Vagina (tissue), 2 donors: ENCODE data around the gene PTPRK.

Source experiments
- CTCF ChIP-seq, 3 experiments: fragments of 450-650 bp in 2 of 3; fragments of 200-600 bp in 1 of 3; sonication (generic) in 1 of 3; IDR thresholded peaks; one replicate each; pipeline ENCODE4 v1.5.1; 2017 to 2019; ENCODE audit warnings: antibody characterized with exemption in 3 of 3, mild to moderate bottlenecking in 2 of 3, moderate library complexity in 2 of 3
- POLR2A ChIP-seq, 2 donors: fragments of 450-650 bp; IDR thresholded peaks; one replicate each; pipeline ENCODE4 v1.6.1; 2017; ENCODE audit warnings: antibody characterized with exemption in 2 of 2, mild to moderate bottlenecking in 2 of 2, moderate library complexity in 2 of 2
- POLR2AphosphoS5 ChIP-seq, 2 donors: sonication (generic); formaldehyde crosslinking; IDR thresholded peaks; one replicate each; pipeline ENCODE4 v1.9.0; 2017; ENCODE audit warnings: antibody characterized with exemption in 2 of 2, mild to moderate bottlenecking in 2 of 2, low read depth in 1 of 2; ENCODE audit not compliant: insufficient read depth in 1 of 2

- TF ChIP-seq CTCF (IDR thresholded peaks at IDR 0.05): no peak
- TF ChIP-seq POLR2AphosphoS5 (IDR thresholded peaks at IDR 0.05; ENCODE audit: insufficient read depth in 1 of 2, low read depth in 1 of 2): no peak
- no peak for TF ChIP-seq POLR2A (IDR thresholded peaks at IDR 0.05)
Measured at GRCh38 chr6:128149796-128150195, 370.6 kb downstream of the PTPRK start.
